NCI-H2196 (cell line): Measurements from ENCODE around the gene GHRH.

Source experiments
- DNase-seq: peaks from one replicate; lab custom pipeline; 2025; ENCODE audit not compliant: unreplicated experiment; lab: John Stamatoyannopoulos, UW

Gene GHRH

DNA sequence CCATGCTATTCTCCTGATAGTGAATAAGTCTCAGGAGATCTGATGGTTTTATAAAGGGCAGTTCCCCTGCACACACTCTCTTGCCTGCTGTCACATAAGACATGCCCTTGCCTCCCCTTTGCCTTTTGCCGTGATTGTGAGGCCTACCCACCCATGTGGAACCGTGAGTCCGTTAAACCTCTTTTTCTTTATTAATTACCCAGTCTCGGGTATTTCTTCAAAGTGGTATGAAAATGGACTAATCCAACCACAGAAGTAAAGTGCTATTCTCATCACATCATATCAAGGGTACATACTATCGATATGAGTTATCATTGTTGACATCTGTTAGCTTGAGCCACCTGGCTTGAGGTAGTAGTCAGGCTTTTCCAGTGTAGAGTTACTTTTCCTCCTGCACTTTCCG lies 30.1 kb upstream of the GHRH start:
- no peak for DNase-seq

DNA sequence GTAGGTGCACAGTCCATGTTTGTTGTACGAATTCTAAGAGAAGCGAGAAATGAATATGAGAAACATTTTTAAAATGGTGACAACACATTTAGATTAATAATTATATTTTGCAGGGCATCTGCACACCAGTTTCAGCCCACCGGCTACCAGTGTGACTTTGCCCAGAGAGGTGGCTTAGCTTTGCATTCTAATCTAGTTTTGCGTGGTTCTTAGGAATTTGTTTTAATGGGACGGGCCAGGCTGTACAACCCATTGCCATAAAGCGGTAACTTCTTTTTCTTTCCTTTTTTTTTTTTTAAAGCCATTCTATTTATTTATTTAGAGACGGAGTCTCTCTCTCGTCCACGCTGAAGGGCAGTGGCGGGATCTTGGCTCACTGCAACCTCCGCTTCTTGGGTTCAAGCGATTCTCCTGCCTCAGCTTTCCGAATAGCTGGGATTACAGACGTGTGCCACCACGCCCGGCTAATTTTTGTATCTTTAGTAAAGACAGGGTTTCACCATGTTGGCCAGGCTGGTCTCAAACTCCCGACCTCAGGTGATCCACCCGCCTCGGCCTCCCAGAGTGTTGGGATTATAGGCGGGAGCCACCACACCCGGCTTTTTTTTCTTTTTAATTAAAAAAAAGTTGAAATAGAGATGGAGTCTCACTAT lies 28.7 kb upstream of the GHRH start:
- no peak for DNase-seq

DNA sequence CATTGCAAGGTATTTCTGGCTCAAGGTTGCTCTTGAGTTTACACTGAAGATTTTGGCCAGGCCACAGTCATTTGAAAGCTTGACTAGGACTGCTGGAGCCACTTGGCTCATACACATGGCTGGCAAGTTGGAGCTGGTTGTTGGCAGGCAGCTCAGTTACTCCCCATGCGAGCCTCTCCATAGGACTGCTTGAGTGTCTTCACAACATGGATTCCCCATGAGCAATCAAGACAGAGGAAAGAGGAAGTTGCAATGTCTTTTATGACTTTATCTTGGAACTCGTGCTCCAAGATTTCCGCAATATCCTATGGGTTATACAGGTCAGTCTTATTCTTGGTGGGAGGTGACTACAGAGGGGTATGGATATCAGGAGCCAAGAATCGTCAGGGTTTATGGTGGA lies 26.5 kb upstream of the GHRH start:
- DNase-seq: peak; percentile 55

DNA sequence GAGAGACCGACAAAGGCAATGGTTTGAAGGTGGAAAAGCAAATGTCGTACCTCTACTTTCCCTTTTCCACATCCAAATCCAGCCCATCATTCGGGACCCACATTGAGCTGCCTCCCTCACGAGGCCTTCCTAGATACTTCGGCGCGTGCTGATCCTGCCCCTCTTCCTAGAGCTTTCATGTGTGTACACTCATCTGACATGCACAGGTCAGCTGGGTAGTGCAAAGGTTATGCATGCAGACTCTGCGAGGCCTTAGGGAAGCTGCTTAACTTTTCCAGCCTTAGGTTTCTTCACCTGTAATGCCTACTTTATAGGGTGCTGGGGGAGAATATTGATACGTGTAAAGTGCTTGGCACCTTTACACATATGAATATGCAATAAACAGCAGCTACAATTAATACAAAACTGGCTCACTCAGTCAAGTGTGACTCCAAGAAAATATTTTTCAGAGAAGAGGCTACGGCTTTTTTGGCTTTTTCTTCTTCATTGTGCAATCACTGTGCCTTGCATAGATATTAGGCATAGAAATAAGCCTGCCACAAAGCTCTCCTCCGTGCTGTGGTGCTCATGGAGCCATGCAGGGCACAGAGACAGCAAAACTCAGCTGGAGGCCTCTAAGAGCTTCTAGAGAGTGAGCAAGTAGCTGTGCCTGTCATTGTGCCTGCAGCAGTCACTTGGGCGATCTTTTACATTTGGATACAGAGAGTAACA lies 24.2 kb upstream of the GHRH start:
- no peak for DNase-seq

DNA sequence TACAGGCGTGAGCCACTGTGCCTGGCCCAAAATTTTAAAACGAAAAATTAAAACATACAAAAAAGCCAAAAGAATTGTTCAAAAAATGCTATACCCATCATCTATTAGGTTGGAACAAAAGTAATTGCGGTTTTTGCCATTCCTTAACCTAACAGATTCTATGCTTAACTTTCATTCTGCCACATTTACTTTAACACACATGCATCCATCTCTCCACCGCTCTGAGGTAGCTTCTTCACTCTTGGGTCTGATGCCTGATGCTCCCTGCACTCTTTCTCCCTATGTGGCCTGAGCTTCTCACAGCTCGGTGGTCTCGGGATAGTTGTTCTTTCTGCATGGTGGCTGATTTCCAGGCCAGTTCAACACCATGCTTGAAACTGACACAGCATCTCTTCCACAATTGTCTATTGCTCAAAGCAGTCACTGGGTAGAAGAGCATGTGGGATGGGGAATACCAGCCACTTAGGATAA lies 23.1 kb upstream of the GHRH start:
- DNase-seq: no peak

DNA sequence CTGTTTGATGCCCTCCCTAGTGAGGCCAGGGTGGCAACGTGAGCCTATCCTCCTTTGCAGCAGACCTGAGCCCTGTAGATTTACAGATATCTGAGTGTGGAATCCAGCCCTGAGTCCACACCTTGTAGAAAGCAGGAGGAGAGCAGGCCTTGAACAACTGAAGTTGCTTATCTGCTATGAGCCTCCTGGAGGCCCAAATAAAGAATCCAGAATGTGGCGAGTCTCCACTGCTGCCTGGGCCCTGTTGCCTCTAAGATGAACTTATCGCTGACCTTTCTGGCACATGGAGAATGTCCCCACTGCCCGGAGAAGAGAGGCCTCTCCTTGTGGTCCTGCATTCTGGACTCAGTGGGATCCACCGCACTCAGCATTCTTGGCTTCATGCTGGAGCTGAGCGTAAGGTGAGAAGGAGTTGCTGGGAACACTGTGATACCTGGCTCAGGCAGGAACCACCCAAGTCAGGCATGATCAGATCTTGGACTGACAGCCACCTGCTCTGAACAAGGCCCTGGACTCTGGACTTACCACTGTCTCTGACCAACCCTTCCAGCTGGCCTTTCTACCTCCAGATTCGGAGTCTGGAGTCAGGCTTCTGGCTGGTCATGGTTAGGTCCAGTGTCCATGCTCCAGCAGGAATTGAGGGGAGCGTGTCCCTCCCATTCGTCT lies 22.0 kb upstream of the GHRH start:
- no peak for DNase-seq

DNA sequence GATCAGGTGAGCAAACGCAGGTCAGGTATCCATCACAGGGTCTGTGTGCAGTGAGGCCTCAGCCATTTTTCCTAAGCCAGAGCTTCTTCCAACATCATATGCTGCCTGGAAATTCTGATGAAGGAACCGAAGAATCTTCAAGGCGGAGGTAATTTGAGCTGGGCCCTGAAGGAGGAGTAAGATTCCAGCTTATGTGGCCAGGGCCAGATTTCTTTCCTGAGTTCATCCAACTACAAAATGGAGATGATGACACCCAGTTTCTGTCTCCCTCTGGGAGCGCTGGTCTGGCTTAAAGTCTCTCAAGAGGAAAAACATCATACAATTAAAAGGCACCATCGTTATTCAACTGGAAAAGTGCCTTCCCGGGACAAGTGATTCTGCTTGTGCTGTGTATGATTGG lies 20.9 kb upstream of the GHRH start:
- no peak for DNase-seq

DNA sequence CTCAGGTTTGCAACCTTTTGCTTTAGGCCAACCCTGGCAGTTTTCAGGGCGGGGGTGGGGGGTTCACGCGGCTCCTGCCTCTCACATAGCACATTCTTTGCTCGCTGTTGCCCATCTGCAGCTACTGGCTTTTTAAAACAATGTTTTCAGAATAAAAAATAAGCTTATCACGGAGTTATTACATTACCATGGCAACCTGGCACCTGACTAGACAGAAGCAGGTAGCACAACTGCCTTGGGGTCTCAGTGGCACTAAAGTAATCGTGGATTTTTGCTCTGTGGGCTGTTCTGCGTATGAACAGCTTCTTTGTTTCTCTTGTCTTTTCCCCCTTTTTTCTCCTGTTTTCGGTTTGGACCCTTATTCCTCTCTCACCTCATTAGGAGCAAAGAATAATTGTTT lies 18.8 kb upstream of the GHRH start:
- DNase-seq: no peak

DNA sequence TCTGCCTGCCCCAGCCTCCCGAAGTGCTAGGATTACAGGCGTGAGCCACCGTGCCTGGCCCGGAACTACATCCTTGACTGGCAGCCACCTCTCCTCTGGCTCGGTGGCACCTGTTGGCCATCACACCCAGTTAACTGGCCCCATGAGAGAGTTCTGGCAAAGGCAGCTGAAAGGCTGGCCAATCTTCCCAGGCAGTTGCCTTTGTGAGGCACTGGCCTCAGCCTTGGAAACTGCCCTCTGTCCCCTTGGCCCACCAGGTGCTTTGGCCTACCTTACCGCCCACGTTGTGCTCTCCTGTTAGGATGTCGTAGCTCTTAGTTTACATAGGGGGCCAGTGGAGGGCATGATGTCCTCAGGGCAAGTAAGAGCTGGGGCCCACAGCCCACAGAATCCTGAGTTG lies 18.2 kb upstream of the GHRH start:
- DNase-seq: no peak

DNA sequence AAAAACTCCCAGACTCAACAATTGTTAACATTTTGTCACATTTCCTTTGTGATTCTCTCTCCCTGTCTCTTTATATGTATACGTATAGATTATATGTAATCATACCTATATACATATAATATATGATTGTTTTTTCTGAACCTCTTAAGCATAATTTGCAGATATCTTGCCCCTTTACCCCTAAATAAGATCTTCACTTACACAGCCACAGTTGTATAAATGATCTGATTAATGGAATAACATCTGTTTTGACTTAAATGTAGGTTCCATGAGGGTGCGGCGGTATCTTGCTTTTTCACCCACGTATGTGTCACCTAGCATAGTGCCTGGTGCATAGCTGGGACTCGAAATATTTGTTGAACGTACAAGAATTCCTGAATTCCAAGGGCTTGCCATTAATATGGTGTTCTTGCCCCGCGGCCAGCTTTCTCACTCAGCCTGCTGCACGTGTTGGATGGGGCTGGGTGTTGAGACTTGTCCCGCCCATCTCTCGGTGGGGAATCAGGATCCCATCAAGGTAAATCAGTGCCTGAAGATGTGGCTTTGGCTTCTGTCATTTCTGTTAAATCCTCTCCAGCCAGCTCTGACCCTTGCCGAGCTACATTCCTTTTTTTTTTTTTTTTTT lies 17.5 kb upstream of the GHRH start:
- no peak for DNase-seq

DNA sequence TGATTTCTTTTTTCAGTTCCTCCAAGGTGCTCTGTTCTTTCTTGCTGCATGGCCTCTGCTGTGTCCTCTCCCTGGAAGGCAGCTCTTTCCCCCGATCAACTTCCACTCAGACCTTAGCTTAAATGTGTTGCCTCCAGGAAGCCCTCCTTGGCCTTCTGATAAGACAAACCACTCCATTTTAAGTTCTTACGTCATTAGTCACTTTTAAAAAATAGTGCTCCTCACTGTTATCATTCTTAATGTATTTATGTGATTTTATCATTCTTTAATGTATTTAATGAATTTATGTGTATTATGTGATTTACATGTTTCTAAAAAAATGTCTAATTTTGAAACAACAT lies 15.6 kb upstream of the GHRH start:
- no peak for DNase-seq

DNA sequence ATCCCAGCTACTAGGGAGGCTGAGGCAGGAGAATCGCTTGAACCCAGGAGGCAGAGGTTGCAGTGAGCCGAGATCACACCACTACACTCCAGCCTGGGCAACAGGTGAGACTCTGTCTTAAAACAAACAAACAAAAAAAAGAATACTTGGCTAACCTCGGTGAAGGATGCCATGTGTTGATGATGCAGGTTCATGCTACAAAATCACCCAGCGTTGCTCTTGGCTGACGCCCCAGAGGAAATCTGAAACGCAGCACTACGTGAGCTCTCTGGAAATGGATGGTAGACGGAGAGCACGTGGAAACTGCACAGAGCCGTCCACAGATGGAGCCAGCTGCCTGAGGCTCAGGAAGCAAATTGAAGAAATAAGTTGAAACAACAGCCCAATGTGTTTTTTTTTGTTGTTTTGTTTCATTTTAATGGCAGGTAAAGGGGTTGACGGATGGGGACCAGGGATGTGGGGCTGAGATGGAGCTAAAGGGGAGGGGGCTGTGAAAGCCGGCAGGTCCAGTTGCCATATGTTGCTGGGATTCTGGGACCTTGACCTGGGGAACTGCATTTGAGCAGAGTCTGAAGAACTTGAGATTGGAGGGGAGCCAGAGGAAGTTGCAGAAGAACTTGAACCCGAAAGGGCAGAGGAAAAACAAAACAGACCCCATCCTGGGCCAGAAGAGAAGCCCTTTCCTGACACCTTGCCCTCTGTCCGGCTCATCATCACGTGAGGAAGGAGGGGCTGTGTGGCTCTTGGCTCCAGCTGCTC lies 15.1 kb upstream of the GHRH start:
- DNase-seq: peak; percentile 95

DNA sequence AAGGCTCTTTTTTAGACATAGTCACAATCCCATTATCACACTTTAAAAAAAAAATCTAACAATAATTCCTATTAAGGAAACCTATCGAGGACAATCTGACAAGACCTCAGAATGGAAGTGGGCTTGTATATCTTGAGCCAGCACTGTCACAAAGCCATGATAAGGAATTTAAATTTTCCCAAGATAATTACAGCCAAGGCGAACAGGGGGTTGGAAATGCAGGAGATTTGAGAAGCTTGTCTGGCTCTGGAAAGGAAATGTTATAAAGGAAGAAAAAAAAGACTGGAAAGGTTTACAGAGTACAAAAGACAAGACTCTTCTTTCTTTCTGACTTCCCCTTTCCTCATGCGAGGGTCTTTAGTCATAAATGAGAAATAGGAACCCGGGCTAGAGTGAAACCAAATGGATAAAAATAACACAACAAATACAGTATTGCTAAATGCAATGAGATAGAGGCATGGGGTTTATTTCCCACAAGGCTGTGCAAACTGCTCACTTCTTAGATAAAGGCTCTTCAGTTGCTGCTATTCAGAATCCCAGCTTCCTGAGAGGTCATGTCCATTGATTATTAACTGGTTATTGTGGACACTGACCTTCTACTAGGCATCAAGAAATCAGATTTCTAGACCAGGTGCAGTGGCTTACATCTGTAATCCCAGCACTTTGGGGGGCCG lies 13.4 kb upstream of the GHRH start:
- no peak for DNase-seq

DNA sequence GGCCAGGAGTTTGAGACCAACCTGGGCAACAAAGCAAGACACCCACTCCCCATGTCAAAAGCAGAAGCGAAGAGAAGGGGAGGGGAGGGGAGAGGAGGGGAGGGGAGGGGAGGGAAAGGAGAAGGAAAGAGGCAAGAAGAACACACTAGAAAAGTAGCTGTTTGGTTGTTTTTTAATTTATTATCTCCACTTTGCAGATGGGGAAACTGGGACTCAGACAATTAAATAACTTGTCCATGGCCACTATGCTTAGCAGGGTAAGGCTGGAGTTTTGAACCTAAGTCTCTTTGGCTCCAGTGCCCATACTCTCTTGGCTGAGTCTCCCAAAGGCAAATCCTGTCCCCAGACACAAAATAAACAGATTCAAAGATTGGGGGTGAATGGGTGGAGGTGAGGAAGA lies 12.4 kb upstream of the GHRH start:
- no peak for DNase-seq

DNA sequence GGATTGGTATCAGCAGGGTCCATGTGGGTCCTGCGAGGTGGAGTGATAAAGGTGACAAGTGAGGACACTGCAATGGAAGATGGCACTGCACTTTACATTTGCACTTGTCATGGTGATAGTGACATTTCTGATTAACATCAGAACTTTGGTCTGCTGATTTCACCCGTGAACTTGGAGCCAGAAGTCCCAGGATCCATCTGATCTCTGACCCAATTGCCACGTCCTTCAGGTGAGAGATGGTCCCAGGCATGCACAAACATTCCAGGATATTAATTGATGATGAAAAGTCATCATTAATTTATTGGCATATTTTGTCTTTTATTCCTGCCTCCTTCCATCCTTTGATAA lies 9.8 kb upstream of the GHRH start:
- no peak for DNase-seq

DNA sequence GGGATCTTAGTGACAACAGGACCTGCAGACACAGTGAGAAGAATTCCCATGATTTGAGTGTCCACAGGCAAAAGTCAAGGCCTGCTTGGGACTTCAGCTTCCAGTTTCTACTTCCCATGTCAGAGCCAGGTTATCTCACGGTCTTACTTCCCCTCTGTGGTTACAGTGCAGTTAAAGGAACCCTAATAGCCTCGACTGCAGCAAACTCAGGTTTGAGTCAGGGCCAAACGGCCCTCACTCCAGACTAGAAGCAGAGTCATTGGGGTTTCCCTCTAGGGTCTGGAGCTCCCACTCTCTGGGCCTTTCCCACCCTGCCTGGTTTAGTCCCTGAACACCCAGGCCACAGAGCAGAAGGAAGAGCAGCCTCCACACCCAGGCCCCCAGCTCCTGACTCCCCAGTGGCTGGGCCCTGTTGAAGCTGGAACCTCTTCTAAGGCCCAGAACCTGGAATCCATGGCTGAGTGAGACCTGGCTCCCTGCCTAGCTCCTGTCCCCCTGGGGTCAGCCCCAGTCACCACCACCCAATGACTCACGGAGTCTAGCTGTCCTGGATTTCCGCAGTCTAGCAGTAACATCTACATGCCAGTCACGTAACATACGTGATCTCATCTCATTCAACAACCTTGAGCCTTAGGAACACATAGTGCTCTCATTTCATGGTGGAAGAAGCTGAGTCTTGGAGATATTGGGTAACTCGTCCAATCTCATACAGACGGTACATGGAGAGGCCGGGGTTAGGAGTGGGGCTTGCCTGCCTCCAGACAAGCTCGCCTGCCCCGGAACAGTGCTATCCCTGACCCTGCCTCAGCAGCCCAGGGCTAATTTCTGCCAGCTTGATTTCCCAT lies 9.2 kb upstream of the GHRH start:
- no peak for DNase-seq

DNA sequence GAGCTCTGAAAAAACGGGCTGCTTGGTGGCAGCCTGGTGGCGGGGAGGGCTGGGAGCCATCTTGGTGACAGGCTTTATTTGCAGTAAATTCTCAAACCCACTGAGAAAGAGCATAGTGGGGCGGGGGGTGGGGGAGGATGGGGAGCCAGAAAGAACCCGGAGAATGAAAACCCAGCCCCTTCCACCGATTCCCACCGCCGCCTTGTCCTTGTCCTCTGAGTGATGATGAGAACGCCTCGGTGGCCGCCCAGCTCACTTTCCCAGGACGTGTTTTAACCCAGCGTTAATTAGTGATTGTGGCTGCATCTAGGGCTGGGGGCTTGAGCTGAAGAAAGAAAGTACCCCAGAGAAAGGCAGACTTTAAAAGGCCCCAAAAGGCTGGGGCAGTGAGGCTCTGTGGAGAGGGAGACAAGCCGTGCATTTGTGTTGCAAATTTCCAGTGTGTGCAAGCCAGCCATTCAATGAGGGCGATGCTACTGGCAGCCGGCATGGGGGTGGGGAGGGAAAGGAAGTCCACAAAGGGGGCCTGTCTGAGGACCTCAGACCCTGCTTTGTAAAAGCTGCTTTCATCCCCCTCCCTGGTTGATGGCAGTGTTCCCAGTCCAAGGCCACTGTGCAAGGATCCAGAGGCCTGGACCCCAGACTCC lies 6.2 kb upstream of the GHRH start:
- no peak for DNase-seq

DNA sequence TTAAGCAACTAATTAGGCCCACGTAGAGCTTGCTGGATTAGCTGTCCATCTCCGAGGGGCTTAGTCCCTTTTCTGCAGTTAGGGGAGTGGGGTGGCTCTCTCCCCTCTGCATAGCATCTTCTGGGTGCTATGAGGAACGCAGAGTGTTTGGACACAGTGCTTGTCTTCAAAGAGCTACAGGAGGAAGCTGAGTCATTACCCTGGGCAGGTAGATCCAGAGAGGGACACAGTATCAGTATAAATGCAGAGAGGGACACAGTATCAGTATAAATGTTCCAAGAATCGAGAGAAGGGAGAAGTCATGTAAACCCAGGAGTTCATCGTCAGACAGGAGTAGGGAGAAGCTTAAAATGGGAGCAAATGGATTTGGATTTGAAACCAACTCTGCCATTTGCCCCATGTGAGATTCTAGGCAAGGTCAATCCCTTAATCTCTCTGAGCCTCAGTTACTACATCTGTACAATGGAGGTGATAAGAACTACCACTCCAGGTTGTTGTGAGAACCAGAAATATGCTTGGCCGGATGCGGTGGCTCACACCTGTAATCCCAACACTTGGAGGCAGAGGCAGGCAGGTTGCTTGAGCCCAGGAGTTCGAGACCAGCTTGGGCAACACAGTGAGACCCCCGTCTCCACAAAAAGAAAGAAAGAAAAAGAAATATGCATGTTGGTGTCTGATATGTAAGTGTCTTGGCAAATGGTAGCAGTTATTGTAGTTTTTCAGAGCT lies 5.5 kb upstream of the GHRH start:
- DNase-seq: no peak

DNA sequence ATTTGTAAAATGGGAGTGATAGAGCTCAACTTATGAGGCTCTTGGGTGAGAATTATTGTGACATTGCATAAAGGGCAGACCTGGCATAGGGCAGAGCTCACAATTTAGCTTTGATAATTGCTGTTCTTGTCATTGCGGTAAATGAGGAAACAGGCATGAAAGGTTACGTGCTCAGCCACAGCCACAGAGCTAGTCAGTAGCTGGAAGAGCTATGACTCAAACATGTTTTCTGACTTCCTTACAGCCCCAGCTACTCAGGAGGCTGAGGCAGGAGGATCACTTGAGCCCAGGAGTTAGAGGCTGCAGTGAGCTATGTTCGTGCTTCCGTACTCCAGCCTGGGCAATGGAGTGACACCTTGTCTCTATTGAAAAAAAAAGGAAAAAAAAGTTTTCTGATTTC lies 3.5 kb upstream of the GHRH start:
- no peak for DNase-seq
